Measurements from ENCODE around the gene UTRN.

GRCh38 chr6:144310765-144311164 lies 25.6 kb downstream of the UTRN start:
- no peak for TF ChIP-seq EZH2phosphoT487 (IDR thresholded peaks at IDR 0.05; ENCODE audit: borderline replicate concordance, low read depth, low read length)
- no peak for TF ChIP-seq CTCF (conservative IDR thresholded peaks at IDR 0.05; ENCODE audit: low read length)

Data from OCI-LY7 (cell line).